Astrocyte (in vitro differentiated cells and primary cell): ENCODE data around the gene SLC25A17.

Experiments
- EZH2 ChIP-seq: IDR thresholded peaks from 2 replicates; pipeline ENCODE4 v1.6.1; 2012; ENCODE audit warnings: mild to moderate bottlenecking, low read length, inconsistent platforms; ENCODE audit not compliant: insufficient read depth
- TF ChIP-seq, protein P1 (sequence below): IDR thresholded peaks from 2 replicates; pipeline ENCODE4 v1.5.1; 2011; ENCODE audit warnings: low read depth, mild to moderate bottlenecking, inconsistent platforms, low read length, moderate library complexity; ENCODE audit not compliant: insufficient read depth

DNA sequence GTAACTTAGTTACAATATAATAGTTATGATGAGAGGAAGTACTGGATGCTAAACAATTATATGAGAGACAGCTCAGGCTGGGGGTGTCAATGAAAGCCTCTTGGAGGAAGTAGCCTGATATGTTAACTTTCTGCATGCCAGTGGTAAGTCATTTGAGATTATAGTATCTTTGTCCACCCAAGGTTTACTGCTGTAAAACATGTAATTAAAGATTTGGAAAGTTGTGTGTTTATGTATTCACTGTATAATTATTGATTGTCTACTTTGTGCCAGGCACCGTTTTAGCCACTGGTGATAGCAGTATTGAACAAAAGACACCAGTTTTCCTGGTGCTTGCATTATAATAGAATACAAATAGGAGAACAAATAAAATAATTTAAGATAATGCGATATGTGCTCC lies 43.4 kb upstream of the SLC25A17 start:
- TF ChIP-seq, protein P1, sequence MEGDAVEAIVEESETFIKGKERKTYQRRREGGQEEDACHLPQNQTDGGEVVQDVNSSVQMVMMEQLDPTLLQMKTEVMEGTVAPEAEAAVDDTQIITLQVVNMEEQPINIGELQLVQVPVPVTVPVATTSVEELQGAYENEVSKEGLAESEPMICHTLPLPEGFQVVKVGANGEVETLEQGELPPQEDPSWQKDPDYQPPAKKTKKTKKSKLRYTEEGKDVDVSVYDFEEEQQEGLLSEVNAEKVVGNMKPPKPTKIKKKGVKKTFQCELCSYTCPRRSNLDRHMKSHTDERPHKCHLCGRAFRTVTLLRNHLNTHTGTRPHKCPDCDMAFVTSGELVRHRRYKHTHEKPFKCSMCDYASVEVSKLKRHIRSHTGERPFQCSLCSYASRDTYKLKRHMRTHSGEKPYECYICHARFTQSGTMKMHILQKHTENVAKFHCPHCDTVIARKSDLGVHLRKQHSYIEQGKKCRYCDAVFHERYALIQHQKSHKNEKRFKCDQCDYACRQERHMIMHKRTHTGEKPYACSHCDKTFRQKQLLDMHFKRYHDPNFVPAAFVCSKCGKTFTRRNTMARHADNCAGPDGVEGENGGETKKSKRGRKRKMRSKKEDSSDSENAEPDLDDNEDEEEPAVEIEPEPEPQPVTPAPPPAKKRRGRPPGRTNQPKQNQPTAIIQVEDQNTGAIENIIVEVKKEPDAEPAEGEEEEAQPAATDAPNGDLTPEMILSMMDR = no peak
- no peak for TF ChIP-seq EZH2
